Panc1 (cell line): ENCODE measurements around the gene ANKRD40. TPM values are rescaled to one million over a fixed set of nuclear protein-coding genes. Genes with fewer than 3 reads are reported as not detected.

ENCODE experiments used
- ATAC-seq: fragments of 200-7000 bp; cut with Tn5 transposase; 2 replicates; pipeline ENCODE4 v1.9.1; 2020; ENCODE audit warnings: mild to moderate bottlenecking, moderate library complexity
- BruUV-seq: library from RNA; stranded (reverse); fragments of 400-500 nt; replicated peaks from 2 replicates; lab custom pipeline; 2021; lab: Mats Ljungman, UMichigan
- CTCF ChIA-PET: fragments of 300-600 bp; sonication (Branson Sonifier 250); formaldehyde crosslinking; loops from one replicate; lab custom pipeline; 2022; ENCODE audit warnings: antibody characterized with exemption; lab: Charles Lee
- POLR2A ChIA-PET: fragments of 300-600 bp; sonication (Branson Sonifier 250); formaldehyde crosslinking; loops from one replicate; lab custom pipeline; 2022; ENCODE audit warnings: antibody characterized with exemption; lab: Charles Lee
- DNase-seq: peaks from one replicate; pipeline ENCODE4 v3.0.0-alpha.2; 2010; ENCODE audit warnings: low read depth, low spot score
- H3K27ac ChIP-seq: 2 replicates; pipeline ENCODE4 v1.5.1; 2011; ENCODE audit warnings: mild to moderate bottlenecking, low read length, inconsistent platforms
- H3K27me3 ChIP-seq: fragments of 200-500 bp; sonication (Bioruptor generic); 2 replicates; pipeline ENCODE4 v1.6.0; 2014; ENCODE audit warnings: low read length, inconsistent platforms; ENCODE audit not compliant: control insufficient read depth, insufficient read depth
- H3K36me3 ChIP-seq: fragments of 200-500 bp; sonication (Bioruptor generic); 2 replicates; pipeline ENCODE4 v1.5.1; 2014; ENCODE audit warnings: inconsistent platforms, mild to moderate bottlenecking, low read length, moderate library complexity; ENCODE audit not compliant: control insufficient read depth, insufficient read depth
- H3K4me1 ChIP-seq: 2 replicates; pipeline ENCODE4 v1.5.1; 2011; ENCODE audit warnings: inconsistent platforms, mild to moderate bottlenecking, low read length, moderate library complexity; ENCODE audit not compliant: control insufficient read depth, insufficient read depth
- H3K4me3 ChIP-seq, 2 experiments: 2 replicates each; pipeline ENCODE4 v1.5.1; 2011 to 2012; ENCODE audit warnings: low read depth in 2 of 2, low read length in 2 of 2, mild to moderate bottlenecking in 2 of 2, inconsistent platforms in 1 of 2, moderate library complexity in 1 of 2
- H3K9me3 ChIP-seq: fragments of 200-500 bp; sonication (Bioruptor generic); 2 replicates; pipeline ENCODE4 v1.5.1; 2014; ENCODE audit warnings: low read depth, mild to moderate bottlenecking, inconsistent platforms, low read length, moderate library complexity; ENCODE audit not compliant: control insufficient read depth, insufficient read depth
- POLR2AphosphoS5 ChIP-seq: IDR thresholded peaks from 2 replicates; pipeline ENCODE4 v1.6.1; 2012; ENCODE audit warnings: mild to moderate bottlenecking, low read depth, low read length, moderate library complexity
- SIN3A ChIP-seq: IDR thresholded peaks from 2 replicates; pipeline ENCODE4 v1.6.1; 2012; ENCODE audit warnings: low read depth, mild to moderate bottlenecking, low read length, moderate library complexity, borderline replicate concordance; ENCODE audit not compliant: insufficient read depth
- TCF7L2 ChIP-seq: IDR thresholded peaks from 2 replicates; pipeline ENCODE4 v1.6.1; 2011; ENCODE audit warnings: mild to moderate bottlenecking, low read depth, low read length, inconsistent platforms
- in situ Hi-C: cut with HindIII; loops from 2 replicates; pipeline ENCODE4 v1.10.0; 2016; ENCODE audit warnings: low sequenced_read_pairs, low pct_unique_long_range_greater_than_20kb
- intact Hi-C: fragments of 100-400 bp; cut with micrococcal nuclease; formaldehyde crosslinking; loops from one replicate; pipeline ENCODE4 v1.10.0; 2022; ENCODE audit not compliant: unreplicated experiment
- total RNA-seq: library from RNA; stranded (reverse); gene quantifications from one replicate; pipeline ENCODE4 v1.2.1, GENCODE V29; 2021; ENCODE audit not compliant: unreplicated experiment
- TF ChIP-seq, protein P1 (sequence below): fragments of 450-650 bp; IDR thresholded peaks from 2 replicates; pipeline ENCODE4 v1.5.1; 2017; ENCODE audit warnings: mild to moderate bottlenecking
- TF ChIP-seq, protein P2 (sequence below), 2 experiments: IDR thresholded peaks; 2 replicates each; pipeline ENCODE4 v1.6.1; 2011 to 2012; ENCODE audit warnings: low read depth in 2 of 2, control low read depth in 1 of 2, low read length in 1 of 2, mild to moderate bottlenecking in 1 of 2, moderate library complexity in 1 of 2; ENCODE audit not compliant: insufficient read depth in 1 of 2

ANKRD40 gene
- total RNA-seq, 1 experiment from 2014 or later: 57.2 TPM

- H3K4me1 ChIP-seq: peaks cover 25% of the 10 kb centered on the region
- peaks cover 15% of the 10 kb centered on the region; the same call in 1 of the 2 replicates for H3K36me3 ChIP-seq
- H3K27me3 ChIP-seq: no peaks in the 10 kb centered on the region
- H3K27ac ChIP-seq: peak within 1 kb of the TSS; percentile 85
- ATAC-seq (peak; percentile 98), DNase-seq (no peak)
- CTCF ChIA-PET: interaction anchor here (1.0 kb wide), 1 partner anchor 12 kb away, joined by 3 read pairs; no protein-coding TSS in a partner anchor
- no peaks in the 10 kb centered on the region for H3K9me3 ChIP-seq
- peak within 1 kb of the TSS; percentile 90 to 98 for H3K4me3 ChIP-seq
- in situ Hi-C loops: no loop called here
- BruUV-seq: no TSS peak
- intact Hi-C loops: no loop called here
- POLR2A ChIA-PET: interaction anchor here (0.6 to 1.8 kb wide), 2 partner anchors 10 to 147 kb away, joined by 6 read pairs; partner anchors contain the start of gene TOB1
- TF ChIP-seq, protein P1, sequence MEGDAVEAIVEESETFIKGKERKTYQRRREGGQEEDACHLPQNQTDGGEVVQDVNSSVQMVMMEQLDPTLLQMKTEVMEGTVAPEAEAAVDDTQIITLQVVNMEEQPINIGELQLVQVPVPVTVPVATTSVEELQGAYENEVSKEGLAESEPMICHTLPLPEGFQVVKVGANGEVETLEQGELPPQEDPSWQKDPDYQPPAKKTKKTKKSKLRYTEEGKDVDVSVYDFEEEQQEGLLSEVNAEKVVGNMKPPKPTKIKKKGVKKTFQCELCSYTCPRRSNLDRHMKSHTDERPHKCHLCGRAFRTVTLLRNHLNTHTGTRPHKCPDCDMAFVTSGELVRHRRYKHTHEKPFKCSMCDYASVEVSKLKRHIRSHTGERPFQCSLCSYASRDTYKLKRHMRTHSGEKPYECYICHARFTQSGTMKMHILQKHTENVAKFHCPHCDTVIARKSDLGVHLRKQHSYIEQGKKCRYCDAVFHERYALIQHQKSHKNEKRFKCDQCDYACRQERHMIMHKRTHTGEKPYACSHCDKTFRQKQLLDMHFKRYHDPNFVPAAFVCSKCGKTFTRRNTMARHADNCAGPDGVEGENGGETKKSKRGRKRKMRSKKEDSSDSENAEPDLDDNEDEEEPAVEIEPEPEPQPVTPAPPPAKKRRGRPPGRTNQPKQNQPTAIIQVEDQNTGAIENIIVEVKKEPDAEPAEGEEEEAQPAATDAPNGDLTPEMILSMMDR: no peak
- peak; percentile 75; the same call in 1 of the 2 replicates for TF ChIP-seq TCF7L2
- peak; percentile 98 for TF ChIP-seq POLR2AphosphoS5
- TF ChIP-seq, protein P2, sequence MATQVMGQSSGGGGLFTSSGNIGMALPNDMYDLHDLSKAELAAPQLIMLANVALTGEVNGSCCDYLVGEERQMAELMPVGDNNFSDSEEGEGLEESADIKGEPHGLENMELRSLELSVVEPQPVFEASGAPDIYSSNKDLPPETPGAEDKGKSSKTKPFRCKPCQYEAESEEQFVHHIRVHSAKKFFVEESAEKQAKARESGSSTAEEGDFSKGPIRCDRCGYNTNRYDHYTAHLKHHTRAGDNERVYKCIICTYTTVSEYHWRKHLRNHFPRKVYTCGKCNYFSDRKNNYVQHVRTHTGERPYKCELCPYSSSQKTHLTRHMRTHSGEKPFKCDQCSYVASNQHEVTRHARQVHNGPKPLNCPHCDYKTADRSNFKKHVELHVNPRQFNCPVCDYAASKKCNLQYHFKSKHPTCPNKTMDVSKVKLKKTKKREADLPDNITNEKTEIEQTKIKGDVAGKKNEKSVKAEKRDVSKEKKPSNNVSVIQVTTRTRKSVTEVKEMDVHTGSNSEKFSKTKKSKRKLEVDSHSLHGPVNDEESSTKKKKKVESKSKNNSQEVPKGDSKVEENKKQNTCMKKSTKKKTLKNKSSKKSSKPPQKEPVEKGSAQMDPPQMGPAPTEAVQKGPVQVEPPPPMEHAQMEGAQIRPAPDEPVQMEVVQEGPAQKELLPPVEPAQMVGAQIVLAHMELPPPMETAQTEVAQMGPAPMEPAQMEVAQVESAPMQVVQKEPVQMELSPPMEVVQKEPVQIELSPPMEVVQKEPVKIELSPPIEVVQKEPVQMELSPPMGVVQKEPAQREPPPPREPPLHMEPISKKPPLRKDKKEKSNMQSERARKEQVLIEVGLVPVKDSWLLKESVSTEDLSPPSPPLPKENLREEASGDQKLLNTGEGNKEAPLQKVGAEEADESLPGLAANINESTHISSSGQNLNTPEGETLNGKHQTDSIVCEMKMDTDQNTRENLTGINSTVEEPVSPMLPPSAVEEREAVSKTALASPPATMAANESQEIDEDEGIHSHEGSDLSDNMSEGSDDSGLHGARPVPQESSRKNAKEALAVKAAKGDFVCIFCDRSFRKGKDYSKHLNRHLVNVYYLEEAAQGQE (IDR thresholded peaks at IDR 0.05; ENCODE audit: insufficient read depth in 1 of 2, low read depth in 2 of 2, low read length in 1 of 2): 0 out of 4 replicates have a peak, but pooled peaks of 1 of the 2 experiments have one; percentile 18
These were observed 11.6 kb upstream of the ANKRD40 start, which contains the start of gene LUC7L3 for GRCh38 chr17:50719144-50719923. LUC7L3 (plus strand) TSS chr17:50719603; CDS start chr17:50719733, 130 bp downstream.

DNA sequence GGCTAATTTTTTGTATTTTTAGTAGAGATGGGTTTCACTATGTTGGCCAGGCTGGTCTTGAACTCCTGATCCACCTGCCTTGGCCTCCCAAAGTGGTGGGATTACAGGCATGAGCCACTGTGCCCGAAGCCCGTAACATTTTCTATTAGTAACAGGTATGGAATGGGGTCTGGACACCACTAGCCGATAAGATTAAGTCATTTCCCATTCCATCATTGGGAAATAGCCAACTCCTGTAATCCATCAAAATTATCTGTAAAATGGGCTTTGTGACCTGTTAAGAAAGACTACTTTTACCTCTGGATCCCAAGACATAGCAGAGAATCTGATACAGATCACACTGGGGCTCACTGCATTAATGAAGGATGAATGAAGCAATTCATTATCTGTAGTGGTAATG, 7.8 kb upstream of the ANKRD40 start:
- POLR2A ChIA-PET: no interaction called here
- intact Hi-C loops: no loop called here
- no peak overlapping the region for H3K27ac ChIP-seq

More for the DNA sequence above, 7.8 kb upstream of the ANKRD40 start:
- H3K4me3 ChIP-seq: no peak overlapping the region
- ATAC-seq (no peak), DNase-seq (no peak)
- no TSS peak for BruUV-seq
- no peaks in the 10 kb centered on the region for H3K4me1 ChIP-seq
- H3K9me3 ChIP-seq: no peaks in the 10 kb centered on the region
- H3K36me3 ChIP-seq: peaks cover 9% of the 10 kb centered on the region; the same call in 1 of the 2 replicates
- no peaks in the 10 kb centered on the region for H3K27me3 ChIP-seq
- in situ Hi-C loops: no loop called here
- TF ChIP-seq, protein P1: no peak
- TF ChIP-seq SIN3A (no peak), TCF7L2 (no peak), POLR2AphosphoS5 (no peak)
- TF ChIP-seq, protein P2 (IDR thresholded peaks at IDR 0.05; ENCODE audit: insufficient read depth in 1 of 2, low read depth in 2 of 2, low read length in 1 of 2): no peak
- CTCF ChIA-PET: no interaction called here
